Measurements from ENCODE around the gene SPAG16.

The SPAG16 gene

DNA sequence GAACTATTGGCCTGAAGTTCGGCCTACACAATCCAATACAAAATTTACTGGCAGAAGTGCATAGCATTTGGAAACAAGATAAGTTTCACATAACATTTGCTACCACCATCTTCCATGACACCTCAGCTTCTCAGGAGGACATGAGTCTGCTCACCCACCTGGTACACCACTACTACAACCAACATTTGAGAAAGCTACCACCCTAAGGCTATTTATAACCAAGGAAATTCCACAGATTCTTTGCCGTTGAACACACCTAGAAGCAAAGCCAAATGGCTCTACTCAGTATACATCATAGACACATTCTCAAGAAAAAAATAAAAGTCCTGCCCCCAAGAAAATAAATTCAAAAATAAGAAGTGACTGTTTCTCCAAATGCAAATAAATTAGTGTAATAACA lies 145.3 kb downstream of the SPAG16 start:
- Histone ChIP-seq H3K4me1 (no peaks in the 10 kb centered on the region), H3K27ac (no peak overlapping the region), H3K4me3 (no peak overlapping the region), H3K9me3 (peaks cover 0 to 8% (median 6%) of the 10 kb centered on the region in 3 donors), H3K27me3 (no peaks in the 10 kb centered on the region), H3K36me3 (no peaks in the 10 kb centered on the region)
- intact Hi-C loops (cut with DNase I; ENCODE audit: low total_unique reads): no loop called here
- TF ChIP-seq, protein P1, sequence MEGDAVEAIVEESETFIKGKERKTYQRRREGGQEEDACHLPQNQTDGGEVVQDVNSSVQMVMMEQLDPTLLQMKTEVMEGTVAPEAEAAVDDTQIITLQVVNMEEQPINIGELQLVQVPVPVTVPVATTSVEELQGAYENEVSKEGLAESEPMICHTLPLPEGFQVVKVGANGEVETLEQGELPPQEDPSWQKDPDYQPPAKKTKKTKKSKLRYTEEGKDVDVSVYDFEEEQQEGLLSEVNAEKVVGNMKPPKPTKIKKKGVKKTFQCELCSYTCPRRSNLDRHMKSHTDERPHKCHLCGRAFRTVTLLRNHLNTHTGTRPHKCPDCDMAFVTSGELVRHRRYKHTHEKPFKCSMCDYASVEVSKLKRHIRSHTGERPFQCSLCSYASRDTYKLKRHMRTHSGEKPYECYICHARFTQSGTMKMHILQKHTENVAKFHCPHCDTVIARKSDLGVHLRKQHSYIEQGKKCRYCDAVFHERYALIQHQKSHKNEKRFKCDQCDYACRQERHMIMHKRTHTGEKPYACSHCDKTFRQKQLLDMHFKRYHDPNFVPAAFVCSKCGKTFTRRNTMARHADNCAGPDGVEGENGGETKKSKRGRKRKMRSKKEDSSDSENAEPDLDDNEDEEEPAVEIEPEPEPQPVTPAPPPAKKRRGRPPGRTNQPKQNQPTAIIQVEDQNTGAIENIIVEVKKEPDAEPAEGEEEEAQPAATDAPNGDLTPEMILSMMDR (IDR thresholded peaks at IDR 0.05): no peak
- no peak for DNase-seq

GRCh38 chr2:213443921-213444320 lies 159.7 kb downstream of the SPAG16 start:
- intact Hi-C loops (cut with DNase I; ENCODE audit: low total_unique reads): no loop called here
- TF ChIP-seq, protein P1 (IDR thresholded peaks at IDR 0.05): no peak
- H3K4me1 ChIP-seq: no peaks in the 10 kb centered on the region
- no peak overlapping the region for H3K27ac ChIP-seq
- peaks cover 0 to 16% (median 0%) of the 10 kb centered on the region in 3 donors for H3K9me3 ChIP-seq
- no peak overlapping the region for H3K4me3 ChIP-seq
- DNase-seq: no peak
- H3K36me3 ChIP-seq: no peaks in the 10 kb centered on the region
- H3K27me3 ChIP-seq: no peaks in the 10 kb centered on the region

DNA sequence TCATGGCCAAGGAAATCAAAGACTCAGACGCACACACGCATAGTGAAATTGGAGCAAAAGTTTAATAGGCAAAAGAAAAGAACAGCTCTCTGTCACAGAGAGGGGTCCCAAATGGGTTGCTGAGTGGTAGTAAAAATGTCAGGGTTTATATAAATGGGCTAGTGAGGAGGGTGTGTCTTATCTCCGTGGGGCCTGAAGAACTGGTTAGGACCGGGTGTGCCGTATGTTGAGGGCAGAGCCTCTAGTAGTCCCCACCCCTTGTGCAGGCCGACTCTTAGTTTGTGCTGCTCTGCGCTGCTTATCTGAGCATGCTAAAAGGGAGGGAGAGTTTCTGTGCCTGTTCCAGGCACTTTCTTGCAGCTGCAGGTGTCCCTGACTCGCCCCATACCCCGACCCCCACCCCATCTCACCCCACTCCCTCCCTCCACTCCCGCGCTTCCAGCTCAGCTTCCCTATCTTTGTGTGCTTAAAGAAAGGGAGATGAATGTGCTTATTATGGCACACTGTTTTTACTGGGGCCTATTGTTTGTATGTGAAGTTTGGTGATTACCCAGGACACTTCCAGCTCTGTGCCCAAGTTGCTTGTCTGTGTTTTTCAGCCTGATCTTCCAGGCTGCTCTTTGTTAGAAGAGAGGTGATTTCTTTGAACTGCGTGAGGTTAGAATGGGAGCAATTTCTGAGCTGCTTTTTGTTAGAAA lies 167.4 kb downstream of the SPAG16 start:
- H3K4me1 ChIP-seq: no peaks in the 10 kb centered on the region
- H3K27ac ChIP-seq: no peak overlapping the region
- DNase-seq: no peak
- no peak overlapping the region for H3K4me3 ChIP-seq
- TF ChIP-seq, protein P1 (IDR thresholded peaks at IDR 0.05): no peak
- intact Hi-C loops (cut with DNase I; ENCODE audit: low total_unique reads): no loop called here
- no peaks in the 10 kb centered on the region for H3K27me3 ChIP-seq
- peaks cover 0 to 4% (median 0%) of the 10 kb centered on the region in 3 donors for H3K9me3 ChIP-seq
- H3K36me3 ChIP-seq: no peaks in the 10 kb centered on the region

GRCh38 chr2:213455316-213456008 lies 171.2 kb downstream of the SPAG16 start:
- DNase-seq: no peak
- Histone ChIP-seq H3K4me3 (no peak overlapping the region), H3K36me3 (no peaks in the 10 kb centered on the region), H3K27ac (no peak overlapping the region), H3K9me3 (no peaks in the 10 kb centered on the region), H3K4me1 (no peaks in the 10 kb centered on the region), H3K27me3 (no peaks in the 10 kb centered on the region)
- intact Hi-C loops (cut with DNase I; ENCODE audit: low total_unique reads): no loop called here
- TF ChIP-seq, protein P1 (IDR thresholded peaks at IDR 0.05): no peak

GRCh38 chr2:213475433-213475832 lies 191.2 kb downstream of the SPAG16 start:
- intact Hi-C loops (cut with DNase I; ENCODE audit: low total_unique reads): no loop called here
- TF ChIP-seq, protein P1 (IDR thresholded peaks at IDR 0.05): no peak
- Histone ChIP-seq H3K36me3 (no peaks in the 10 kb centered on the region), H3K4me3 (no peak overlapping the region), H3K27ac (no peak overlapping the region), H3K9me3 (peaks cover 0 to 37% (median 29%) of the 10 kb centered on the region in 3 donors), H3K4me1 (no peaks in the 10 kb centered on the region), H3K27me3 (no peaks in the 10 kb centered on the region)
- no peak for DNase-seq

Data from tibial artery (tissue), 4 donors.